HepG2 (cell line): ENCODE measurements around the gene DLG2. TPM values are rescaled to one million over a fixed set of nuclear protein-coding genes. Genes with fewer than 3 reads are reported as not detected.

Source experiments
- ATAC-seq: fragments of 200-7000 bp; cut with Tn5 transposase; 3 replicates; pipeline ENCODE4 v1.9.1; 2020; ENCODE audit warnings: mild to moderate bottlenecking, moderate library complexity
- BruUV-seq: library from RNA; stranded (reverse); fragments of 400-500 nt; replicated peaks from 2 replicates; lab custom pipeline; 2021; lab: Mats Ljungman, UMichigan
- CTCF ChIA-PET: fragments of 300-600 bp; formaldehyde crosslinking; extraction: SDS; loops from one replicate; lab custom pipeline; 2021; ENCODE audit warnings: low total read pairs, inconsistent platforms, low intra/inter-chr PET ratio; lab: Yijun Ruan, JAX
- POLR2A ChIA-PET: fragments of 350-600 bp; sonication (Branson Sonifier 250); formaldehyde crosslinking; loops from one replicate; lab custom pipeline; 2020; ENCODE audit warnings: antibody characterized with exemption, inconsistent platforms; lab: Yijun Ruan, JAX
- DNase-seq: peaks from one replicate; pipeline ENCODE4 v3.0.0-alpha.2; 2015; ENCODE audit warnings: low spot score
- FAIRE-seq: peaks from 3 replicates; lab custom pipeline; 2011; peaks lifted over from hg19 to GRCh38; lab: Jason Lieb, UNC
- H2AFZ ChIP-seq: one replicate; pipeline ENCODE4 v1.6.1; 2011; ENCODE audit warnings: low read length, inconsistent platforms
- H3K27ac ChIP-seq: fragments of 300-600 bp; 3 replicates; pipeline ENCODE4 v1.8.0; 2011; ENCODE audit warnings: mixed run types, mild to moderate bottlenecking, mixed read lengths, low read length, inconsistent platforms; ENCODE audit not compliant: insufficient read depth; ENCODE audit errors: extremely low read length
- H3K27me3 ChIP-seq, 2 experiments: fragments of 200-600 bp in 1 of 2; 2 replicates in 1 of 2; 3 replicates in 1 of 2; pipeline versions ENCODE4 v1.6.0 to v1.8.0; 2011; ENCODE audit warnings: low read length in 2 of 2, mild to moderate bottlenecking in 2 of 2, moderate library complexity in 2 of 2, inconsistent platforms in 1 of 2; ENCODE audit not compliant: insufficient read depth in 2 of 2, control insufficient read depth in 1 of 2
- H3K36me3 ChIP-seq, 2 experiments: fragments of 200-600 bp in 1 of 2; replicated peaks in 1 of 2; 2 replicates in 1 of 2; 3 replicates in 1 of 2; pipeline versions ENCODE4 v1.5.1 to v1.8.0; 2011; ENCODE audit warnings: low read length in 2 of 2, inconsistent platforms in 1 of 2; ENCODE audit not compliant: insufficient read depth in 2 of 2, control insufficient read depth in 1 of 2
- H3K4me1 ChIP-seq: 2 replicates; pipeline ENCODE4 v1.5.1; 2012; ENCODE audit warnings: low read length, inconsistent platforms; ENCODE audit not compliant: insufficient read depth
- H3K4me2 ChIP-seq: 2 replicates; pipeline ENCODE4 v1.6.0; 2011; ENCODE audit warnings: low read depth, low read length, inconsistent platforms
- H3K4me3 ChIP-seq, 3 experiments: fragments of 200-600 bp in 1 of 3; sonication (generic), shearing (Covaris generic) in 1 of 3; replicated peaks in 1 of 3; 2 replicates each; pipeline ENCODE4 v1.5.1; 2011 to 2016; ENCODE audit warnings: low read length in 3 of 3, inconsistent platforms in 2 of 3, low read depth in 2 of 3, mild to moderate bottlenecking in 2 of 3, control low read depth in 1 of 3, mixed read lengths in 1 of 3; ENCODE audit not compliant: insufficient read depth in 1 of 3
- H3K79me2 ChIP-seq: one replicate; pipeline ENCODE4 v1.6.1; 2011; ENCODE audit warnings: low read length, inconsistent platforms; ENCODE audit not compliant: insufficient read depth
- H3K9ac ChIP-seq: 2 replicates; pipeline ENCODE4 v1.6.0; 2011; ENCODE audit warnings: mild to moderate bottlenecking, low read depth, low read length, inconsistent platforms; ENCODE audit not compliant: insufficient read depth
- H3K9me3 ChIP-seq: 2 replicates; pipeline ENCODE4 v1.5.1; 2012; ENCODE audit warnings: mild to moderate bottlenecking, low read length
- H4K20me1 ChIP-seq: 2 replicates; pipeline ENCODE4 v1.6.0; 2011; ENCODE audit warnings: inconsistent platforms, mild to moderate bottlenecking, low read length, moderate library complexity; ENCODE audit not compliant: insufficient read depth
- ATM ChIP-seq: fragments of 450-650 bp; IDR thresholded peaks from 2 replicates; pipeline ENCODE4 v1.7.1; 2017; ENCODE audit warnings: mild to moderate bottlenecking, borderline replicate concordance
- E2F1 ChIP-seq: sonication (generic); formaldehyde crosslinking; IDR thresholded peaks from 2 replicates; pipeline ENCODE4 v1.5.0; 2020; ENCODE audit warnings: missing genetic modification reagents
- FUBP1 ChIP-seq: sonication (generic); formaldehyde crosslinking; IDR thresholded peaks from 2 replicates; pipeline ENCODE4 v1.5.1; 2020; ENCODE audit warnings: missing genetic modification reagents, mild to moderate bottlenecking, borderline replicate concordance
- HNF1B ChIP-seq: sonication (generic); formaldehyde crosslinking; IDR thresholded peaks from 2 replicates; pipeline ENCODE4 v1.5.1; 2020; ENCODE audit warnings: mild to moderate bottlenecking, moderate library complexity, missing genetic modification reagents
- MXI1 ChIP-seq: IDR thresholded peaks from 3 replicates; pipeline ENCODE4 v1.6.1; 2012; ENCODE audit warnings: low read depth, low read length, inconsistent platforms, borderline replicate concordance
- NFRKB ChIP-seq: fragments of 450-650 bp; IDR thresholded peaks from 2 replicates; pipeline ENCODE4 v1.6.1; 2017
- PCBP2 ChIP-seq: fragments of 200-400 bp; formaldehyde crosslinking; optimal IDR thresholded peaks from 2 replicates; pipeline ENCODE3; 2018; ENCODE audit warnings: low read length, low read depth; ENCODE audit not compliant: poor library complexity, severe bottlenecking
- SNAI1 ChIP-seq: sonication (generic); formaldehyde crosslinking; IDR thresholded peaks from 2 replicates; pipeline ENCODE4 v1.5.0; 2020; ENCODE audit warnings: mild to moderate bottlenecking, missing genetic modification reagents, borderline replicate concordance
- SYNCRIP ChIP-seq: fragments of 200-400 bp; formaldehyde crosslinking; IDR thresholded peaks from 2 replicates; pipeline ENCODE4 v1.6.1; 2018; ENCODE audit warnings: mild to moderate bottlenecking, low read depth, low read length; ENCODE audit not compliant: insufficient read depth
- TFAP4 ChIP-seq: sonication (generic); IDR thresholded peaks from 2 replicates; pipeline ENCODE4 v1.6.1; 2016; ENCODE audit warnings: low read depth, borderline replicate concordance
- THAP9 ChIP-seq: sonication (generic); formaldehyde crosslinking; IDR thresholded peaks from 2 replicates; pipeline ENCODE4; 2020; ENCODE audit warnings: missing genetic modification reagents, mild to moderate bottlenecking, borderline replicate concordance
- ZBTB34 ChIP-seq: sonication (generic); formaldehyde crosslinking; IDR thresholded peaks from 2 replicates; pipeline ENCODE4 v1.8.0; 2022; ENCODE audit warnings: mild to moderate bottlenecking, missing genetic modification reagents
- ZNF234 ChIP-seq: sonication (generic); formaldehyde crosslinking; conservative IDR thresholded peaks from 2 replicates; pipeline ENCODE4 v1.5.1; 2020; ENCODE audit warnings: mild to moderate bottlenecking, missing genetic modification reagents
- ZNF34 ChIP-seq: sonication (generic); formaldehyde crosslinking; IDR thresholded peaks from 2 replicates; pipeline ENCODE4 v1.4.0; 2020; ENCODE audit warnings: mild to moderate bottlenecking, missing genetic modification reagents, borderline replicate concordance
- ZNF768 ChIP-seq: sonication (generic); formaldehyde crosslinking; IDR thresholded peaks from 2 replicates; pipeline ENCODE4 v1.4.0; 2020; ENCODE audit warnings: missing genetic modification reagents
- WGBS: methylation state at CpG from one replicate; pipeline ENCODE4 v1.1.6; 2017; ENCODE audit warnings: low lambda C conversion rate; 5-methylcytosine and 5-hydroxymethylcytosine counted together
- in situ Hi-C: cut with HindIII; loops from 2 replicates; pipeline ENCODE4 v1.10.0; 2017; ENCODE audit warnings: low pct_unique_long_range_greater_than_20kb; ENCODE audit not compliant: extremely low pct_ligation_motif_present
- intact Hi-C: fragments of 100-400 bp; cut with micrococcal nuclease; formaldehyde crosslinking; loops from one replicate; pipeline ENCODE4 v1.10.0; 2022; ENCODE audit not compliant: unreplicated experiment
- polyA plus RNA-seq, 8 experiments: library from polyadenylated mRNA; depleted of rRNA in 3 of 8; stranded (reverse) in 7 of 8; unstranded in 1 of 8; fragments of >200 nt; fragmentation: Illumina TruSeq in 4 of 8; extraction: Trizol in 4 of 8; gene quantifications; 2 replicates each; pipeline versions ENCODE4 v1.2.1 to v1.2.3, GENCODE V29; 2011 to 2016; ENCODE audit warnings: low read depth in 4 of 8, missing spikeins in 1 of 8, mixed read lengths in 1 of 8; ENCODE audit not compliant: insufficient read depth in 1 of 8
- total RNA-seq, 5 experiments: library from RNA; depleted of rRNA; stranded (reverse); fragments of >200 nt; fragmentation: Illumina TruSeq; extraction: Trizol; gene quantifications; 2 replicates each; pipeline ENCODE4 v1.2.3, GENCODE V29; 2016; ENCODE audit warnings: low read depth in 1 of 5

The DLG2 gene
- total and polyA plus RNA-seq, 2 of the 13 experiments (the other 11 are each of a cell fraction or from before 2014, with no cell fraction given): 0.46 to 1.0 TPM

GRCh38 chr11:85094795-85095194, 532.3 kb downstream of the DLG2 start:
- Histone ChIP-seq H4K20me1 (no peaks in the 10 kb centered on the region), H3K79me2 (no peaks in the 10 kb centered on the region), H3K27me3 (no peaks in the 10 kb centered on the region), H3K36me3 (no peaks in the 10 kb centered on the region), H2AFZ (no peak overlapping the region), H3K9ac (no peak overlapping the region), H3K4me2 (no peak overlapping the region), H3K4me3 (no peak overlapping the region), H3K9me3 (0 out of 2 replicates have a peak, but pooled peaks cover 4% of the 10 kb centered on the region), H3K27ac (no peak overlapping the region), H3K4me1 (no peaks in the 10 kb centered on the region)
- CTCF ChIA-PET: no interaction called here
- POLR2A ChIA-PET: no interaction called here
- intact Hi-C loops (no loop called here), in situ Hi-C loops (no loop called here)
- FAIRE-seq: no peak
- no TSS peak for BruUV-seq
- WGBS: 3% methylated on average over 1 of the region's 1 CpG
- no peak for DNase-seq
- no peak for ATAC-seq
- TF ChIP-seq TFAP4 (no peak), THAP9 (CRISPR knock-in tag) (no peak), FUBP1 (CRISPR knock-in tag) (no peak), ZNF768 (CRISPR knock-in tag) (no peak), PCBP2 (no peak), ZNF234 (no peak), HNF1B (CRISPR knock-in tag) (no peak), ZBTB34 (CRISPR knock-in tag) (no peak), E2F1 (CRISPR knock-in tag) (no peak), ATM (no peak), SYNCRIP (no peak), NFRKB (no peak), SNAI1 (CRISPR knock-in tag) (no peak), MXI1 (no peak), ZNF34 (CRISPR knock-in tag) (no peak)
